ENCODE results near the gene INPP5A. TPM values are rescaled to one million over a fixed set of nuclear protein-coding genes. Genes with fewer than 3 reads are reported as not detected.

Gene INPP5A
- total and polyA plus RNA-seq, 2 of the 13 experiments (the other 11 are each of a cell fraction or from before 2014, with no cell fraction given), result 17.5 to 37.9 TPM

DNA sequence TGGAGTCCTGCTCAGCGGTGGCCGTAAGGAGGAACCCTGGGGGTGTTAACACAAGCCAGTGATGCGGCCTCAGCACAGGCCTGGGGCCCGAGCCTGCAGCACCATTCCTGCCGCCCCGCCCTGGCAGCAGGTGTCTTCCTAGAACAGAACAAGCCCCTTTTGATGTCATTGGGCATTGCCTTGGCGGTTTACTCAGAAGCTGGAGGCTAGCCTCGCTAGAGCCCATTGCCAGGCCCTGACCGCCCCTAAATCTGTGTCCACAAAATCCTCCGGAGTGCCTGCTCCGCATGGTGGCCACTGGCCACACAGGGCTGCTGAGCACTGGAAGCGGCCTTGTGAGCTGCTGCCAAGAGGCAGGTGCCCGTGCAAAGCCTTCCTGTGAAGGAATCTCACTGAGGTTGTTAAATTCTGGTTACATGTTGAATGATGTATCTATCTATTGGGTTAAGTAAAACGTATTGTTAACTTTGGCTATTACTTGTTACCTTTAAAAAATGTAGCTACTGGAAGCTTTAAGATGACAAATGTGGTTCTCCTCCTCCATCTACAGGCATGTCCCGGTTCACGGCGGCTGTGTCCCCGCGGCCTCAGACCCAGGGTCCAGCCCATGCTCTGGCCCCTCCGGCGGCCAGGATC, 1.2 kb upstream of the INPP5A start (continued):
- TF ChIP-seq, protein P1, sequence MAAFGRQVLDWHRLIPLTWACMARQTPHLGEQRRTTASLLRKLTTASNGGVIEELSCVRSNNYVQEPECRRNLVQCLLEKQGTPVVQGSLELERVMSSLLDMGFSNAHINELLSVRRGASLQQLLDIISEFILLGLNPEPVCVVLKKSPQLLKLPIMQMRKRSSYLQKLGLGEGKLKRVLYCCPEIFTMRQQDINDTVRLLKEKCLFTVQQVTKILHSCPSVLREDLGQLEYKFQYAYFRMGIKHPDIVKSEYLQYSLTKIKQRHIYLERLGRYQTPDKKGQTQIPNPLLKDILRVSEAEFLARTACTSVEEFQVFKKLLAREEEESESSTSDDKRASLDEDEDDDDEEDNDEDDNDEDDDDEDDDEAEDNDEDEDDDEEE (CRISPR knock-in tag; IDR thresholded peaks at IDR 0.05), result peak; percentile 40; the same call in 1 of the 2 replicates
- TF ChIP-seq RBM39 (IDR thresholded peaks at IDR 0.05; ENCODE audit: low read depth, low read length, poor library complexity, severe bottlenecking), result no peak
- peak; percentile 63; the same call in 1 of the 2 replicates for TF ChIP-seq ZNF670 (CRISPR knock-in tag; IDR thresholded peaks at IDR 0.05; ENCODE audit: borderline replicate concordance)
- 0 out of 2 replicates have a peak, but pooled peaks have one; percentile 10 for TF ChIP-seq KMT2A (CRISPR knock-in tag; IDR thresholded peaks at IDR 0.05)
- no peak for TF ChIP-seq ZNF367 (CRISPR knock-in tag; IDR thresholded peaks at IDR 0.05; ENCODE audit: borderline replicate concordance)
- no peak for TF ChIP-seq GATA4 (IDR thresholded peaks at IDR 0.05; ENCODE audit: borderline replicate concordance, low read depth)
- peak; percentile 11; the same call in 1 of the 2 replicates for TF ChIP-seq SAP130 (CRISPR knock-in tag; IDR thresholded peaks at IDR 0.05; ENCODE audit: low read depth)
- TF ChIP-seq SMARCE1 (IDR thresholded peaks at IDR 0.05; ENCODE audit: borderline replicate concordance), result no peak
- TF ChIP-seq HNF4A (CRISPR knock-in tag; IDR thresholded peaks at IDR 0.05), result no peak
- no peak for TF ChIP-seq REXO4 (CRISPR knock-in tag; IDR thresholded peaks at IDR 0.05; ENCODE audit: borderline replicate concordance)
- TF ChIP-seq ZBTB7A (CRISPR knock-in tag; IDR thresholded peaks at IDR 0.05), result no peak
- no peak for TF ChIP-seq KAT8 (CRISPR knock-in tag; IDR thresholded peaks at IDR 0.05)
- no peak for TF ChIP-seq KDM1A (CRISPR knock-in tag; IDR thresholded peaks at IDR 0.05)
- no peak for TF ChIP-seq SOX5 (CRISPR knock-in tag; IDR thresholded peaks at IDR 0.05; ENCODE audit: borderline replicate concordance)
- TF ChIP-seq, protein P2, sequence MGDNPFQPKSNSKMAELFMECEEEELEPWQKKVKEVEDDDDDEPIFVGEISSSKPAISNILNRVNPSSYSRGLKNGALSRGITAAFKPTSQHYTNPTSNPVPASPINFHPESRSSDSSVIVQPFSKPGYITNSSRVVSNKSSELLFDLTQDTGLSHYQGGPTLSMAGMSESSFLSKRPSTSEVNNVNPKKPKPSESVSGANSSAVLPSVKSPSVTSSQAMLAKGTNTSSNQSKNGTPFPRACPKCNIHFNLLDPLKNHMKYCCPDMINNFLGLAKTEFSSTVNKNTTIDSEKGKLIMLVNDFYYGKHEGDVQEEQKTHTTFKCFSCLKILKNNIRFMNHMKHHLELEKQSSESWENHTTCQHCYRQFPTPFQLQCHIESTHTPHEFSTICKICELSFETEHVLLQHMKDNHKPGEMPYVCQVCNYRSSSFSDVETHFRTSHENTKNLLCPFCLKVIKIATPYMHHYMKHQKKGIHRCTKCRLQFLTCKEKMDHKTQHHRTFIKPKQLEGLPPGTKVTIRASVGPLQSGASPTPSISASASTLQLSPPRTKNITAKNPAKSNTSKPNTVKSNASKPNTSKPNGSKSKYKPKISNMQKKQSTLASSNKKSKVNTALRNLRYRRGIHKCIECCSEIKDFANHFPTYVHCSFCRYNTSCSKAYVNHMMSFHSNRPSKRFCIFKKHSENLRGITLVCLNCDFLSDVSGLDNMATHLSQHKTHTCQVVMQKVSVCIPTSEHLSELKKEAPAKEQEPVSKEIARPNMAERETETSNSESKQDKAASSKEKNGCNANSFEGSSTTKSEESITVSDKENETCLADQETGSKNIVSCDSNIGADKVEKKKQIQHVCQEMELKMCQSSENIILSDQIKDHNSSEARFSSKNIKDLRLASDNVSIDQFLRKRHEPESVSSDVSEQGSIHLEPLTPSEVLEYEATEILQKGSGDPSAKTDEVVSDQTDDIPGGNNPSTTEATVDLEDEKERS (CRISPR knock-in tag; IDR thresholded peaks at IDR 0.05), result no peak
- TF ChIP-seq TSC22D2 (CRISPR knock-in tag; IDR thresholded peaks at IDR 0.05; ENCODE audit: borderline replicate concordance), result no peak
- TF ChIP-seq, protein P3, sequence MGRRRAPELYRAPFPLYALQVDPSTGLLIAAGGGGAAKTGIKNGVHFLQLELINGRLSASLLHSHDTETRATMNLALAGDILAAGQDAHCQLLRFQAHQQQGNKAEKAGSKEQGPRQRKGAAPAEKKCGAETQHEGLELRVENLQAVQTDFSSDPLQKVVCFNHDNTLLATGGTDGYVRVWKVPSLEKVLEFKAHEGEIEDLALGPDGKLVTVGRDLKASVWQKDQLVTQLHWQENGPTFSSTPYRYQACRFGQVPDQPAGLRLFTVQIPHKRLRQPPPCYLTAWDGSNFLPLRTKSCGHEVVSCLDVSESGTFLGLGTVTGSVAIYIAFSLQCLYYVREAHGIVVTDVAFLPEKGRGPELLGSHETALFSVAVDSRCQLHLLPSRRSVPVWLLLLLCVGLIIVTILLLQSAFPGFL (CRISPR knock-in tag; IDR thresholded peaks at IDR 0.05), result no peak
- TF ChIP-seq, protein P4, sequence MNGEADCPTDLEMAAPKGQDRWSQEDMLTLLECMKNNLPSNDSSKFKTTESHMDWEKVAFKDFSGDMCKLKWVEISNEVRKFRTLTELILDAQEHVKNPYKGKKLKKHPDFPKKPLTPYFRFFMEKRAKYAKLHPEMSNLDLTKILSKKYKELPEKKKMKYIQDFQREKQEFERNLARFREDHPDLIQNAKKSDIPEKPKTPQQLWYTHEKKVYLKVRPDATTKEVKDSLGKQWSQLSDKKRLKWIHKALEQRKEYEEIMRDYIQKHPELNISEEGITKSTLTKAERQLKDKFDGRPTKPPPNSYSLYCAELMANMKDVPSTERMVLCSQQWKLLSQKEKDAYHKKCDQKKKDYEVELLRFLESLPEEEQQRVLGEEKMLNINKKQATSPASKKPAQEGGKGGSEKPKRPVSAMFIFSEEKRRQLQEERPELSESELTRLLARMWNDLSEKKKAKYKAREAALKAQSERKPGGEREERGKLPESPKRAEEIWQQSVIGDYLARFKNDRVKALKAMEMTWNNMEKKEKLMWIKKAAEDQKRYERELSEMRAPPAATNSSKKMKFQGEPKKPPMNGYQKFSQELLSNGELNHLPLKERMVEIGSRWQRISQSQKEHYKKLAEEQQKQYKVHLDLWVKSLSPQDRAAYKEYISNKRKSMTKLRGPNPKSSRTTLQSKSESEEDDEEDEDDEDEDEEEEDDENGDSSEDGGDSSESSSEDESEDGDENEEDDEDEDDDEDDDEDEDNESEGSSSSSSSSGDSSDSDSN (CRISPR knock-in tag; IDR thresholded peaks at IDR 0.05), result no peak
- no peak for TF ChIP-seq ZNF530 (CRISPR knock-in tag; IDR thresholded peaks at IDR 0.05; ENCODE audit: low read depth)
- TF ChIP-seq TAF1 (CRISPR knock-in tag; IDR thresholded peaks at IDR 0.05), result 0 out of 2 replicates have a peak, but pooled peaks have one; percentile 47
- no peak for TF ChIP-seq NBN (conservative IDR thresholded peaks at IDR 0.05)
- TF ChIP-seq ONECUT2 (CRISPR knock-in tag; IDR thresholded peaks at IDR 0.05), result no peak
- TF ChIP-seq KDM5B (CRISPR knock-in tag; IDR thresholded peaks at IDR 0.05; ENCODE audit: borderline replicate concordance), result peak; percentile 11; the same call in 1 of the 2 replicates
- 0 out of 2 replicates have a peak, but pooled peaks have one; percentile 12 for TF ChIP-seq HOXD1 (CRISPR knock-in tag; IDR thresholded peaks at IDR 0.05)
- TF ChIP-seq STAG1 (CRISPR knock-in tag; IDR thresholded peaks at IDR 0.05), result no peak

Data from HepG2 (cell line).